ENCODE data around the gene ICAM2.
"Not testable (repeated sequence)": the region's sequence is repeated elsewhere in the genome, so short reads cannot be mapped to it uniquely, and the experiment has no call there.

The ICAM2 gene

GRCh38 chr17:63993368-63993985 lies 27.0 kb downstream of the ICAM2 start:
- no peak for FAIRE-seq

GRCh38 chr17:63991611-63992010 lies 28.8 kb downstream of the ICAM2 start:
- FAIRE-seq: no peak

- FAIRE-seq: no peak
These were observed 30.6 kb downstream of the ICAM2 start for GRCh38 chr17:63989622-63990345.

DNA sequence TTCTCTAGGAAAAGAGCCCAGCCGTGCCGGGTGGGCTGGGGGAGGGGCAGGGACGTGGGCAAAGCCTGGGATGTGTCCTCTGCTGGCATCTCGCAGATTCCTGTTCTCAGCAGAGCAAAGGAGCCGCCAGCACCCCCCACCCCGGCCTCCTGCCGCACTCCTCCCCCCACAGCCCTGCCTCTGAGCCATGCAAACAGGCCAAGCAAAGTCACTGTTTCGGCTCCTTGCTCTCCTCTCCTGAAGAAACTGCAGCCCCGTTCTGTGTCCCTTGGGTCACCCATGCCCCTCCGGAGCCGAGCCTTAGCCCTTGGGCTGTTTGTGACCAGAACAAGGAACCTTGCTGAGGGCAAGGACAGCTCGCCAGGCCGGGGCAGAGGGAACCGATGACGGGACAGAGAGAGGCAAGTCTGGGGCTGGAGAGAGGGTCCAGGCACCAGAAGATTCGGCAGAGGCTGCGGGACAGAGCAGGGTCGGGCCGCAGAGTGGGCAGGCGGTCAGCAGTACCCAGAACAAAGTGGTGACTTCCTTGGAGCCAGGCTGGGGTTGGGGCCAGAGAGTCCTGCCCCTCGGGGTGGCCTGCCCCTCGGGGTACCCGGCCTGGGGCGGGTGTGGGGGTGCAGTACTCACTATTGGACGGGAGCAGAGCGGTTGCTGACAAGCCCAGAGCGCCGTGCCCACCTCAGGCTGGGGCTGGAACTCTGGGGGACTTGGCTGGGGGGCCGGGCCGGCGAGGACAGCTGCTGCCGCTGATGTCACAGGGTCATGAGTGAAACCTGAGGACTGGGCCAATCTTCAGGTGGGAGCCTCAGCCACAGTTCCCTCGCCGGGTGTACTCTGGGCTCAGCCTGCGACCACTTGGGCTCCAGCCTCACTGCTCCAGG lies 31.5 kb downstream of the ICAM2 start:
- no peak for FAIRE-seq

- FAIRE-seq: no peak
These were observed 32.3 kb downstream of the ICAM2 start for GRCh38 chr17:63988127-63988478.

GRCh38 chr17:63987221-63988126 lies 33.0 kb downstream of the ICAM2 start:
- FAIRE-seq: no peak

DNA sequence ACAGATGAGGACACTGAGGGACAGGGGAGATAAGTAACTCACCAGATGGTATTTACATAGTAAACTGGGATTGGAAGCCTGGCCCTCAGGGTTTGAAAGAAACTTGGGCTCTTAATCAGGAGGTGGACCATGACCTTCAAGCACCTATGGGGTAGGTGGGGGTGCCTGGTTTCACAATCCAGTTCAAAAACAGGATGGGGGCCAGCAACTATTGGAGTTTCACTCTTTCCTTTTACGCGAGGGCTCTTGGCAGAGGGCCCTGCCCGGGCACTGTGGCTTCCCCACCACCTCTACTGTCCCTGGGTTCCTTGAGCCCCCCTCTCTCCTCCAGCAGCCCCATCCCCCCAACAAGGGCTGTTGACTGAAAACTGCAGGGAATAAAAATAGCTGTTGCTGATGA lies 33.6 kb downstream of the ICAM2 start:
- no peak for FAIRE-seq

DNA sequence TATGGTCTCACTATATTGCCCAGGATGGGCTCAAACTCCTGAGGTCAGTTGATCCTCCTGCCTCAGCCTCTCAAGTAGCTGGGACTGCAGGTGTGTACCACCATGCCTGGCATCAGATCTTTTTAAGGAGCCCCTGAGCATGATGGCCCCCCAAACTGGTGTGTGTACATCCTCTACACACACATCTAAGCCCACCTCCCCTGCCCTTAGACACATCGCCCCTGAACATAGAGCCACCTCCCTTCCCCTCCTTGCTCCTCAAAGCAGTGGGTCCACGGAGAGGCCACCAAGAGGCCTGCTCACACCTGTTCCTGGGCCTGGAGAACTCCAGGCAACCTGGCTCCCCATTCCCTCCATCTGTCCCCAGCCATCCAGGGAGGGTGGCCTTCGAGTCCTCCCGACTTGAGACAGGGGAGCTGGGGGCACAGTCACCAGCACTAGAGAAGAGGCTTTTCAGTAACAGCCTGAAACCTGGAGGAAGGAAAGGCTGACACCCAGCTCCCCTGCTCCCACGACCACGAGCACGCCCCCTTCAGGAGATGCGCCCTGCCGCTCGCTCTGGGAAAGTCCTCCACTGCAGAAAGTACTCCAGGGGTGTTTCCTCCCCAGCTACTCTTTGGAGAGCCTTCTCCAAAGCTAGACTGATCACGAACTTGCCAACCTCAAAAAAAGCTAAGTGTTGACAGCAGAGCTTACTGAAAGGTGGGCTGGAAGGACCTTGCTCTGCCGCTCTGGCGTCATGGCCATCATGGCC lies 34.9 kb downstream of the ICAM2 start:
- no peak for FAIRE-seq

- no peak for FAIRE-seq
These were observed 35.6 kb downstream of the ICAM2 start for GRCh38 chr17:63984651-63985386.

DNA sequence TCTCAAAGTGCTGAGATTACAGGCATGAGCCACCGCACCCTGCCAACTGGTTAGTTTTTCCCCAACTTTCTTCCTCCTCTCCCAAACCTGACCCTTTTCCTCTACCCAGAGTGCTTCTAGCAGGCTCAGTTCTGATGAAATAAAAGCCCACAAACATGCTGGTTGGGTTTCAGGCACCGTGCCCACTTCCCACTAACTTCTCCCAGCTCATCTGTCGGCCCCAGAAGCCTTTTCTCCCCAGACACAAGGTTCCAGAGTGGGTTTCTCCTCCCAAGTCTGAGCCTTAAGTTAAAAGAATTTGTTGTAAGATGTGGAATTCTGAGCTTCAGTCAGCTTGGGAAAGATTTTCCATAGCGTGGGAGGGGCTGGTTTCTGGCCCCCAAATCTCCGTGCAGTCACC lies 36.2 kb downstream of the ICAM2 start:
- FAIRE-seq: no peak

DNA sequence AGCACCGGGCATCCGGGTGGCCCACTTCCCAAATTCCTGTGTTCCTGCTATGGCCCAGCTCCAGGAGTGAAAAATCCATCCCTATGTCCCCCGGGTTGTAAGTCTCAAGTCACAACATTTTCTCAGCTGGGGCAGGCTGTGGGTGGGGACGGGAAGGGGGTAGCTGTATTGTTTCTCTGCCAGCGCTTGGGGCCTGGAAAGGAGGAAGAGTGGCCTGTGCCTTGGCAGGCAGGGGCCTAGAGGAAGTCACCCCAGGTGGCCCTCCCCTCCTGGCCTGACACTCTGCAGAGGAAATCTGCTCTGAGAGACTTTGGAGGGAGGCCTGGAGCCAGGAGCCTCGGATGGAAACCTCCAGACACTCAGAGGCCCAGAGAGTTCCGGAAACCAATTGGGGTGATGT lies 37.1 kb downstream of the ICAM2 start:
- FAIRE-seq: no peak

DNA sequence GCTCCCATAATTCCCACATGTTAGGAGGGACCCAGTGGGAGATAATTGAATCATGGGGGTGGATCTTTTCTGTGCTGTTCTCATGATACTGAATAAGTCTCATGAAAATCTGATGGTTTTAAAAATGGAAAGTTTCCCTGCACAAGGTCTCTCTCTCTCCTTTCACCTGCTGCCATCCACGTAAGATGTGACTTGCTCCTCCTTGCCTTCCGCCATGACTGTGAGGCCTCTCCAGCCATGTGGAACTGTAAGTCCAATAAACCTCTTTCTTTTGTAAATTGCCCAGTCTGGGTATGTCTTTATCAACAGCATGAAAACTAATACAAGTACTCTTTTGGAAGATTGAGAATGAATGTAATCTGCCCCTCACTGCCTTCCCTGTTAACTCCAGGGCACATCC lies 37.8 kb downstream of the ICAM2 start:
- not testable (repeated sequence) for FAIRE-seq

DNA sequence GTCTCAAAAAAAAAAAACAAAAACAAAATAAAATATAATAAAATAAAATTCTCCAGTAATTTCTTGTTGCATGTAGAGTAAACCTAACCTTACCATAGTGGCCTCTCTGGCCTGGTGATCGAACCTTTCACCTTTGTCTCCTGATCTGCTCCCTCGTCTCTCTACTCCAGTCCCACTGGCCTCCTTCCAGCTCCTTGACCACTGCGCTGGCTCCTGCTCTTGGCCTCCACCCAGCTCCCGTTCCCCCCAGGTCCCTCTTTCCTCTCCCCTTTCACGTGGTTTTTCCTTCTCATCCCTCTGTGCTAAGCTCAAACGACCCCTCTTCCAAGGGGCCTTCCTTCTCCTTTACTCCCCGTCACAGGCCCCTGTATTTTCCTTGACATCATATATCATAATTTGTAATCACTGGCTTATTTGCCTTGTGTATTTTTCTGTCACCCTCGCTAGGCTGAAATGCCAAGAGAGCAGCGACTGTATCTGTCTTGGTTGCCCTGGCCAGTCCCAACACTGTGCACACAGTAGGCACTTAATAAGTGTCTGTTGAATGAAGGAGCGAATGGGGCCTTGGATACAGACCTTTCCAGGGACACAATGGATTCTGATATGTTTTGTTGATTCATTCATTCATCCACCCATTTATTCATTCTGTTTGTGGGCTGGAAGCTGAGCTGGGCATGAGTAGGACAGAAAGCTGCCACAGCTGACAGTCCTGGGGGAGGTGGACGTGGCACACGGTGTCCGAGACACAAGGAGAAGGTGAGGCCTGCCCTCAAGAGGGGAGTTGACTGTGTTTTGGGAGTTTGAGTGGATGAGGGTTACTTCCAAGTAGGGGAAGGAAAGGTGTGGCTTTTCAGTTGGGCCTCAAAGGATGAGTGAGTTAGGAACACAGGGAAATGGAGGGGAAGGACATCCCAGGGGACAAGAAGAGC lies 41.9 kb downstream of the ICAM2 start:
- FAIRE-seq: no peak

DNA sequence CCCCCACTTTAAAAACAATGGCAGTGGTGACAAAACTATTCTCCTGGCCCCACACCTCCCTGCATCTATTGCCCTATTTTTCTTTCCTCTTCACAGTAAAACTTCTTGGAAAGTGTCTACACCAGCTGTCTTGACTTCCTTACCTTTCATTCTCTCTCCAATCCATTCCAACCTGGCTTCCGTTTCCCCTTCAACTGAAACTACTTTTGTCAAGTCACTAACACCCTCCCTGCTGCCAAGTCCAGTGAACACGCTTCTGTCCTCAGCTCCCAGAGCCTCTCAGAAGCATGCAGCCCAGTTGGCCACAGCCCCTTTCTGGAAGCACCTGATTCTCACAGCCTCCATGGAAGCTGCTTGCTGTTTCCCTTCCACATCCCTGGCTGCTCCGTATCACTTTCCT lies 43.7 kb downstream of the ICAM2 start:
- FAIRE-seq: no peak

DNA sequence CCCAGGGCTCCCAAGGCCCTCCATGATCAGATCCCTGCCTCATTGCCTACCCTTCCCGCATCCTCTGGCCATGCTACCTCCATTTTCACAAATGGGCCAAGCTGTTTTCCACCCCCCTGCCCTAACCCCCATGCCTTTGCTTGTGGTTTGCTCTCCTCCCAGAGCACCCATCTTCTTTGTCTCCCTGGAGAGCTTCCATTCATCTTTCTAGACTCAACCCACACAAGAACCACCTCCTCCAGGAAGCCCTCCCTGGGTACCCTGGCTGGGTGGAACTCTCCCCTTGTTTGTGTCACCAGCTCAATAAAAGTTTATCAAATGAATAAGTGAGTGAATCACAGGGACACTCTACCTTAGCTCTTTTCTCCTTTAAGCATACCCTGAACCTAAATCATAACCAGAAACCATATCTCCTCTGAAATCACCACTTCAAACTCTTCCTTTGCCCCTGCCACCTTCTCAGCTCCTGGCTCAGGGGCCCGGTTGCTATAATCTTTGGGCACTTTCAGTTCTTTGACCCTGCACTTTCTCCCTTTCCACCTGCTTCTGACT lies 44.8 kb downstream of the ICAM2 start:
- FAIRE-seq: no peak

DNA sequence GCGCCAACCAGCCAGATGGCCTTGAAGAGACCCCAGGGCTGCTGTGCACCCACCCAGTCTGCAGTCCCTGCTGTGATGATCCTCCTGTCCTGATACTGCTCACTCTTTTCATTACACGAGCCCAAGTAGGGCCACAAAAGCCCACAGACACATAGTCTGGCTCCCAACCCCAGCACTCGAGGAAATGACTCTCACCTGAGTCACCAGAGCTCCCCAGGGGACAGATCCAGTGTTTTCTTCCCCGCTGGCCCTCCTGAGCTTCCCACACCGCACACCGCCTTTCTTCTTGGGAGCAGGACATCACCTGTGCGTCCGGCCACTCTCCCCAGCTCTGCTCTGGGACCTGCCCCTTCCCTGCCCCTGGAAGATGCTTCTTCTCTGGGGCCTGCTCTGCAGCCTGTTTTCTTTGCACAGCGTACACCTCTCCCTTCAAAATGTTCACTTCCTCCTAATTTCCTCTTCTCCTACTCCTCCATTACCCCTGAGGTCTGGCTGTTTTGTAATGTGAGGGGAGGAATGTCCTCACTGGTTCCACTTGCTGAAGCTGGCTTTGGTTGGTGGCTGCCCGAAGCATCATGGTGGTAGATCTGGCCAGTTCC lies 45.7 kb downstream of the ICAM2 start:
- FAIRE-seq: no peak

- no peak for FAIRE-seq
These were observed 46.4 kb downstream of the ICAM2 start for GRCh38 chr17:63973930-63974593.

DNA sequence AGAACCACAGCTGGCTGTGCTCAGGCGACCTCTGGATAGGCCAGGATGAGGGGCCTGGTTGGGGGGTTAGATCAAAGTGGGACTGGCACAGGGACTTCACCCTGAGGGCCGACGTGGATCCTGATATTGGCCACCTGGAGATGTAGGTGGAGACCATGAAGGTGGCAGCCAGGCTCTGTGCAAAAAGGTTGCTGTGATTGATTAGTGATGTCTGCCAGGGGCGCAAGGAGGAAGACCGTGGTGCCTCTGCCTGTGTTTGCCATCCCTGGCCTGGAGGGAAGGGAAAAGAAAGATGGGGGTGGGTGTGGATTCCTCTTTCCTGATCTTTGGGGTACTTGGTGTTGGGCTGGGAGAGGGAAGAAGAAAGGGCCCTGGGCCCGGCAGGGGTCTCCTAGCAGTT lies 47.2 kb downstream of the ICAM2 start:
- no peak for FAIRE-seq

- no peak for FAIRE-seq
These were observed 47.6 kb downstream of the ICAM2 start, which contains the start of gene SCN4A for GRCh38 chr17:63972796-63973195. SCN4A (minus strand) TSS chr17:63972918; CDS start chr17:63972841, 77 bp downstream.
